Activated naive CD4-positive, alpha-beta T cell treated with anti-CD3 and anti-CD28 coated beads, Interleukin-2, amount 50 U/mL, for 24 hours (primary cell): ENCODE measurements around the gene LRP1.

Experiments used
- H3K27ac Mint-ChIP-seq: one replicate; pipeline ENCODE4 v1.8.0; 2021; ENCODE audit warnings: mild to moderate bottlenecking, mixed read lengths
- H3K27me3 Mint-ChIP-seq: one replicate; pipeline ENCODE4 v1.8.0; 2021; ENCODE audit warnings: mixed read lengths
- H3K36me3 Mint-ChIP-seq: one replicate; pipeline ENCODE4 v1.8.0; 2021; ENCODE audit warnings: mixed read lengths
- H3K4me1 Mint-ChIP-seq: one replicate; pipeline ENCODE4 v1.8.0; 2021; ENCODE audit warnings: mixed read lengths
- H3K4me3 Mint-ChIP-seq: one replicate; pipeline ENCODE4 v1.8.0; 2021; ENCODE audit warnings: mild to moderate bottlenecking, mixed read lengths
- H3K9me3 Mint-ChIP-seq: one replicate; pipeline ENCODE4 v1.8.0; 2021; ENCODE audit warnings: mixed read lengths

LRP1 gene

DNA sequence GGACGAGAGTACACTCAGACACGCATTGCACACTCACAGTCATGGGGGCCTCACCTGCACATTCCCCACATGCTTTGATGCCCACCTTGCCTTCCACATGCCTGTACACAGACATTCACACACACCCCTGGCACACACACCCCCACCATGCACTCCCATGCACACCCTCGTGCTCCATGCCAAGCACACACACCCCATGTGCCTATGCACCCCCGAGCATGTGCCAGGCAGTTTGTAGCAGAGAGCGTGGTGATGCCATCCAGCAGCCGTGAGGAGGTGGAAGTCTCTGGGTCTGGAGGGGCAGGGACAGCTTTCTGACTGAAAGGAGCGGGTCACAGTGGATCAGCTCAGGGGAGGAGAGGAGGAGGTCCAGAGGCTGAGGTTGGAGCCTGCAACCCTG is 77.6 kb downstream of the LRP1 start:
- no peaks in the 10 kb centered on the region for H3K4me1 Mint-ChIP-seq
- no peak overlapping the region for H3K4me3 Mint-ChIP-seq
- peaks cover 1% of the 10 kb centered on the region for H3K36me3 Mint-ChIP-seq
- H3K27me3 Mint-ChIP-seq, result no peaks in the 10 kb centered on the region
- no peak overlapping the region for H3K27ac Mint-ChIP-seq
- no peaks in the 10 kb centered on the region for H3K9me3 Mint-ChIP-seq

DNA sequence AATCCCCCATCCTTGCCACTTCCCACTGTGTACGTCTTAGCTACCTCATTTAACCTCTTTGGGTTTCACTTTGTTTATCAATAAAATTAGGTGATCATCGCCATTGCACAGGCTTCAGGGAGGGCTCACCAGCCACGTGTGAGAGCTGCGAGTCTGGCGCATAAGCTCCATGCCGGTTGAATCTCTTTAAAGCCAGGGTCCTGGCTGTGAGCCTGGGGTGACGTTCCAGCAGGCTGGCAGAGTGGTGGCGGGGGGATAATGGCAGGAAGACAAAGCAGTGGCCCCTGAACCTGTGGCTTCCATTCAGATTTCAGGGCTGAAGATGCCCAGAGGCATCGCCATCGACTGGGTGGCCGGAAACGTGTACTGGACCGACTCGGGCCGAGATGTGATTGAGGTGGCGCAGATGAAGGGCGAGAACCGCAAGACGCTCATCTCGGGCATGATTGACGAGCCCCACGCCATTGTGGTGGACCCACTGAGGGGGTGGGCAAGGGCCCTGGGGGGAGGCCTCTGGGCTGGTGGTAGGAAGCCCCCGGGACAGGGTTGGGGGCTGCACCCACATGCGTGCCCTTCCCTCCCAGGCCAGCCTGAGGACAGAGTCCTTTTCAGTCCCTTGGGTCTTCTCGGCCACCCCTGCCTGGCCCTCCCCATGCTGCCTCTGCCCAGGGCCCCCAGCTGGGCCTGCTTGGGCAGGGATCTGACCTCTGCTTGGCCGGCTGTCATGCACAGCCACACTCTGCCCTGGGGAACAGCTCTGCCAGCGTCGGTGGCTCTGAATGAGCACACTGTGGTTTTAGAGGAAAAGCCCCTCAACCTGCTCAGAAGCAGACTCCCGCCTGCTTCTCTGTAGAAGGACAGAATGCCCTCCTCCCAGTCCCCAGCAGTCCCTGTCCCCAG is 79.7 kb downstream of the LRP1 start:
- Mint-ChIP-seq H3K4me1 (no peaks in the 10 kb centered on the region), H3K27me3 (no peaks in the 10 kb centered on the region), H3K4me3 (no peak overlapping the region), H3K9me3 (no peaks in the 10 kb centered on the region), H3K27ac (no peak overlapping the region), H3K36me3 (peaks cover 1% of the 10 kb centered on the region)

DNA sequence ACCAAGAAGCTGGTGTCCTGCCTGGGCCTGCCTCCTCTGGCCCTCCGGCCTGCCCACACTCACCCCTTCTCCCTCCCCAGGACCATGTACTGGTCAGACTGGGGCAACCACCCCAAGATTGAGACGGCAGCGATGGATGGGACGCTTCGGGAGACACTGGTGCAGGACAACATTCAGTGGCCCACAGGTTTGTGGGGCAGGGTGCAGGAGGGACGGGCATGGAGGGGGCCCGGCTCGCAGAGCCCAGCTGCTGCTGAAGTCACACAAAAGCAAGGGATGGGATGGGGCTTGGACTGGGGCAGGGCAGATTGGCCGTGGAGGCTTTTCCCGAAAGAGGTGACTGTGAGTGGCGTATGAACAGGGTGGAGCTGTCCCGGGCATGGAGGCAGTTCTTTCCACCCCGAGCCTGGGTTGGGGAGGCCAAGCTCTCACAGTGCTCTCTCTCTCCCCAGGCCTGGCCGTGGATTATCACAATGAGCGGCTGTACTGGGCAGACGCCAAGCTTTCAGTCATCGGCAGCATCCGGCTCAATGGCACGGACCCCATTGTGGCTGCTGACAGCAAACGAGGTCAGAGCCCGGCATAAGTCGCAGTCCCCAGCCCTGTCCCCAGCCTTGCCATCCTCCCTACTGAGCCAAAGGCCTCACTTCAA is 80.5 kb downstream of the LRP1 start:
- peaks cover 6% of the 10 kb centered on the region for H3K4me1 Mint-ChIP-seq

DNA sequence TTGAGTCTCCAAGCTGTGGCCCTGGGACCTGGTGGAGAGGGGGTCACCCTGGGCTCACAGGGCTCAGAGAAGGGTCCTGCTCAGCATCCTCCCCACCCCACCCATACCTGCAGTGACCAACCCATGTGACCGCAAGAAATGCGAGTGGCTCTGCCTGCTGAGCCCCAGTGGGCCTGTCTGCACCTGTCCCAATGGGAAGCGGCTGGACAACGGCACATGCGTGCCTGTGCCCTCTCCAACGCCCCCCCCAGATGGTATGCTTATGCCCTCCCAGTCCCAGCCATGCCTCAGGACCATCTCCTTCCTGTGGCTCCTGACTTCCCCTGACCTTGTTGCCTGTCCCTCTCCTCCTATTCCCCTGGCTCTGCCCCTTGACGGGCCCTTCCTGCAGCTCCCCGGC is 81.6 kb downstream of the LRP1 start:
- no peak overlapping the region for H3K4me3 Mint-ChIP-seq
- peaks cover 11% of the 10 kb centered on the region for H3K27me3 Mint-ChIP-seq
- H3K27ac Mint-ChIP-seq, result no peak overlapping the region
- H3K9me3 Mint-ChIP-seq, result no peaks in the 10 kb centered on the region
- H3K4me1 Mint-ChIP-seq, result peaks cover 17% of the 10 kb centered on the region
- no peaks in the 10 kb centered on the region for H3K36me3 Mint-ChIP-seq

More for the DNA sequence above, 80.5 kb downstream of the LRP1 start:
- Mint-ChIP-seq H3K27ac (no peak overlapping the region), H3K9me3 (no peaks in the 10 kb centered on the region), H3K4me3 (no peak overlapping the region), H3K27me3 (peaks cover 2% of the 10 kb centered on the region), H3K36me3 (no peaks in the 10 kb centered on the region)

DNA sequence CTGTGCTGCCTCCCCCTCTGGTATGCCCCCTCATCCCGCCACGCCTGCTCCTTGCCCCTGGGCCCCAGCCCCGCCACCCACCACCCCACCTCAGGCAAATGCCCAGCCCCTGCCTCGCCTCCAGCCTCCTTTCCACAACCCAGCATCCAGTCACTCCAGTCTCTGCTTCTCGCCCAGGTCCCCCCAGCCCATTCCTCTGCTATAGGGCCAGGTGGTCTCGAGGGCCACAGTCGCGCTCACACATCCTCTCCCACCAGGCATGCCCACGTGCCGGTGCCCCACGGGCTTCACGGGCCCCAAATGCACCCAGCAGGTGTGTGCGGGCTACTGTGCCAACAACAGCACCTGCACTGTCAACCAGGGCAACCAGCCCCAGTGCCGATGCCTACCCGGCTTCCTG is 82.2 kb downstream of the LRP1 start:
- Mint-ChIP-seq H3K27me3 (peaks cover 14% of the 10 kb centered on the region), H3K36me3 (no peaks in the 10 kb centered on the region), H3K9me3 (no peaks in the 10 kb centered on the region), H3K27ac (no peak overlapping the region), H3K4me3 (no peak overlapping the region), H3K4me1 (peaks cover 21% of the 10 kb centered on the region)

DNA sequence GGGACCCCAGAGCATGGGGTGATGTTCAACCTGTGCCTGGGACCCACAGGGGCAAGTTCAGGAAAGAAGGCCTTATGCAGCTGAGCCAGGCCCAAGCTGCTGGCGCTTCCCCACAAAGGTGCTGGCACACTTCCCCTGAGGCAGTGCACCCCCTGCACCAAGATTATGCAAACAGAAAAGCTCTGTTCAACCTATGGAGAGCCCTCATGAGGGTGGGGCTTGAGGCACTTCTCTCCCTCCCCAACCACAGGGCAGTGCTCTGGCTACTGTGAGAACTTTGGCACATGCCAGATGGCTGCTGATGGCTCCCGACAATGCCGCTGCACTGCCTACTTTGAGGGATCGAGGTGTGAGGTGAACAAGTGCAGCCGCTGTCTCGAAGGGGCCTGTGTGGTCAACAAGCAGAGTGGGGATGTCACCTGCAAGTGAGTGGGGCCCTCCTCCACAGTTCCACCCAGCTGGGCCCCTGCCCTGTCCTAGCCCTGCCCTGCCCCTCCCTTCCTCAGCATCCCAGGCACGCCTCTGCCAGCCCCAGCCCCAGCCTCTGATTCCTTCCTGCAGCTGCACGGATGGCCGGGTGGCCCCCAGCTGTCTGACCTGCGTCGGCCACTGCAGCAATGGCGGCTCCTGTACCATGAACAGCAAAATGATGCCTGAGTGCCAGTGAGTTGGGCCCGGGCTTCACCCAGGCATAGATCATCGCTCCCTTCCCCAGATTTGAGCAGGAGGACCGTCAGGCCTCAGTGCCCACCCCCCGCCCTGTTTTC is 82.8 kb downstream of the LRP1 start:
- Mint-ChIP-seq H3K27me3 (peaks cover 19% of the 10 kb centered on the region), H3K36me3 (no peaks in the 10 kb centered on the region), H3K4me1 (peaks cover 27% of the 10 kb centered on the region), H3K27ac (no peak overlapping the region), H3K9me3 (no peaks in the 10 kb centered on the region), H3K4me3 (no peak overlapping the region)

DNA sequence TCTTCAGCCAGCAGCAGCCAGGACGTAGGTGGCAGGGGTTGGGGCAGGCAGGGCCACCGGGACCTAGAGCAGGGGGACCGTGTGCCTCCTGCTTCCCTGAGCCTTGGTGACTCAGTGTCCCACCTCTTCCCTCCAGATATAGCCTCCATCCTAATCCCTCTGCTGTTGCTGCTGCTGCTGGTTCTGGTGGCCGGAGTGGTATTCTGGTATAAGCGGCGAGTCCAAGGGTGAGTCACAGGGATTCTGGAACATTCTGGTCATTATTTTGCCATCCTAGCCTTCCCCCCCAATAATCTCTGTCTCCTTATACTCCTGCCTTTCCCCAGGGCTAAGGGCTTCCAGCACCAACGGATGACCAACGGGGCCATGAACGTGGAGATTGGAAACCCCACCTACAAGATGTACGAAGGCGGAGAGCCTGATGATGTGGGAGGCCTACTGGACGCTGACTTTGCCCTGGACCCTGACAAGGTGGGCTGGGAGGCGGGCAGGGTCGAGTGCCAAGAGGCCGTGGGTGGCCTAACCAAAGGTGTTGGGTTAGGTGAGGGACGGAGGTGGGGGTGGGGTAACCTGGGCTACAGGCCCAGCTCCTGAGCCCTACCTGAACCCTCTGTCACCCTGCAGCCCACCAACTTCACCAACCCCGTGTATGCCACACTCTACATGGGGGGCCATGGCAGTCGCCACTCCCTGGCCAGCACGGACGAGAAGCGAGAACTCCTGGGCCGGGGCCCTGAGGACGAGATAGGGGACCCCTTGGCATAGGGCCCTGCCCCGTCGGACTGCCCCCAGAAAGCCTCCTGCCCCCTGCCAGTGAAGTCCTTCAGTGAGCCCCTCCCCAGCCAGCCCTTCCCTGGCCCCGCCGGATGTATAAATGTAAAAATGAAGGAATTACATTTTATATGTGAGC is 83.8 kb downstream of the LRP1 start:
- Mint-ChIP-seq H3K4me1 (peaks cover 27% of the 10 kb centered on the region), H3K9me3 (no peaks in the 10 kb centered on the region), H3K27ac (no peak overlapping the region), H3K27me3 (peaks cover 19% of the 10 kb centered on the region), H3K4me3 (no peak overlapping the region), H3K36me3 (no peaks in the 10 kb centered on the region)

DNA sequence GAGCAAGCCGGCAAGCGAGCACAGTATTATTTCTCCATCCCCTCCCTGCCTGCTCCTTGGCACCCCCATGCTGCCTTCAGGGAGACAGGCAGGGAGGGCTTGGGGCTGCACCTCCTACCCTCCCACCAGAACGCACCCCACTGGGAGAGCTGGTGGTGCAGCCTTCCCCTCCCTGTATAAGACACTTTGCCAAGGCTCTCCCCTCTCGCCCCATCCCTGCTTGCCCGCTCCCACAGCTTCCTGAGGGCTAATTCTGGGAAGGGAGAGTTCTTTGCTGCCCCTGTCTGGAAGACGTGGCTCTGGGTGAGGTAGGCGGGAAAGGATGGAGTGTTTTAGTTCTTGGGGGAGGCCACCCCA is 84.4 kb downstream of the LRP1 start:
- H3K4me1 Mint-ChIP-seq, result peaks cover 33% of the 10 kb centered on the region
- H3K27ac Mint-ChIP-seq, result no peak overlapping the region
- H3K27me3 Mint-ChIP-seq, result peaks cover 25% of the 10 kb centered on the region
- H3K36me3 Mint-ChIP-seq, result no peaks in the 10 kb centered on the region
- no peaks in the 10 kb centered on the region for H3K9me3 Mint-ChIP-seq
- H3K4me3 Mint-ChIP-seq, result no peak overlapping the region

DNA sequence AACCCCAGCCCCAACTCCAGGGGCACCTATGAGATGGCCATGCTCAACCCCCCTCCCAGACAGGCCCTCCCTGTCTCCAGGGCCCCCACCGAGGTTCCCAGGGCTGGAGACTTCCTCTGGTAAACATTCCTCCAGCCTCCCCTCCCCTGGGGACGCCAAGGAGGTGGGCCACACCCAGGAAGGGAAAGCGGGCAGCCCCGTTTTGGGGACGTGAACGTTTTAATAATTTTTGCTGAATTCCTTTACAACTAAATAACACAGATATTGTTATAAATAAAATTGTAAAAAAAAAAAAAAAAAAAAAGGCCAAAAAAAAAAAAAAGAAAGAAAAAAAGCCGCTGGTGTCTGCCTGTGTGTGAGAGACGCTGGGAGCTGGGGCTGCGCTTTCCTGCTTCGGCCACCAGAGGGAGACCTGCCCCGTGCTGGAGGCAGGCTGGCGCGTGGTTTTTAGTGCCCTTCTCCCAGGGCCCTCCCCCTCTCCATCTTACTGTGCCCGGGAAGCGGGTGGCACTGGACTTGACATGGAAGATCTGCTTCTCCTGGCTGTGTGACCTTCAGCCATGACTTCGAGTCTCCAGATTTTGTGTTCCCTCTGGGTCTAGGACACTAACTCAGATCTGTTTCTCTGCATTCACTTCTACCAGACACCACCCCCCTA is 84.9 kb downstream of the LRP1 start:
- H3K9me3 Mint-ChIP-seq, result no peaks in the 10 kb centered on the region
- no peak overlapping the region for H3K27ac Mint-ChIP-seq
- peaks cover 29% of the 10 kb centered on the region for H3K27me3 Mint-ChIP-seq
- H3K36me3 Mint-ChIP-seq, result no peaks in the 10 kb centered on the region
- peaks cover 33% of the 10 kb centered on the region for H3K4me1 Mint-ChIP-seq
- H3K4me3 Mint-ChIP-seq, result no peak overlapping the region

DNA sequence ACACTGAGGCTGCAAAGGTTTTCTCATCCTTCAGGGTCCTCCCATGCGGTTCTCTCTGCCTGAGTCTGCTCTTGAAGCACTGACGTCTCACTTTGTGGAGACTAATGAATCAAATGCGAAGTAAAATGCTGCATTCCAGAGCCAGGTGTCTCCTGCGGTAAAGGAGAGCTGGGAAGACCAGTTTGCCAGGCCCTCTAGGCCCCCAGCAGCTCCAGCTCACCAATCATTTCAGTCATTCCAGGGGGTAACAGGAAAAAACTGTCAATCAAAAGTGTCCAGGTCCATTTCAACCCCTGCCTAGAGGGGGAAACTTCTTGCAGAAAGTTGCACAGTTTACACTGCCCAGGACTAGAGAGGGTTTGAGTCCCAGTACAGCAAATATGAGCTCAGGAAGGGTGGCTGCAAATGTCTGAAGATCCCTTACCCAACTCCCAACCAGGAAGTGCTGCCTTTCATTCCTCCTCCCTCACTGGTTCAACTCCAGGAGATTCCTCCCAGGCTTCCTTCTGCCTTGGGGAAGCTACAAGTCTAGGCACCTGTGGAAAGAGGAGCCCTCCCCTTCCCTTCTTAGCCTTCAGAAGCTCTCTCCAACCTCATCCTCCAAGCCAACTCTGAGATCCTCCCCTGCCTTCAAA is 85.6 kb downstream of the LRP1 start:
- peaks cover 36% of the 10 kb centered on the region for H3K27me3 Mint-ChIP-seq
- peak overlapping the region; percentile 60 for H3K27ac Mint-ChIP-seq
- H3K36me3 Mint-ChIP-seq, result no peaks in the 10 kb centered on the region
- H3K9me3 Mint-ChIP-seq, result no peaks in the 10 kb centered on the region
- peaks cover 38% of the 10 kb centered on the region for H3K4me1 Mint-ChIP-seq
- no peak overlapping the region for H3K4me3 Mint-ChIP-seq

DNA sequence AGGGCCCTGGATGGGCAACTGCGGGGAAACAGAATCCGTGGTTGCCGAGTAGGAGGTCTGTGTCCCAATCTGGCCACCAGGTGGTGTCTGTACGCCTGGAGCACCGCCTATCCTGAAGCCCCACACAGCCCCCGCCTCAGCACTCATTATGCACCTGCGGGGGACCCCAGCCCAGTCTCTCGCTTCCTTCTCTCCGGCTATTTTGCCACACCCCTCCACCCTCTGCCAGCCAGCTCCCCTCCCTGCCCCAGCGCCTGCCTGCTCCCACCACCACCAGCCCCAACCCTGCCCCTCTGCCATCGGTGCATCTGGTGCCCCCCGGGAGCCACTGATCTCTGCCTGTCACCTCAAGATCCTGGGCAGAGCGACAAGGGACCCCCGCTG is 86.1 kb downstream of the LRP1 start:
- H3K36me3 Mint-ChIP-seq, result no peaks in the 10 kb centered on the region
- peaks cover 40% of the 10 kb centered on the region for H3K4me1 Mint-ChIP-seq
- no peak overlapping the region for H3K4me3 Mint-ChIP-seq
- H3K9me3 Mint-ChIP-seq, result no peaks in the 10 kb centered on the region
- H3K27ac Mint-ChIP-seq, result peak overlapping the region; percentile 60
- H3K27me3 Mint-ChIP-seq, result peaks cover 41% of the 10 kb centered on the region

DNA sequence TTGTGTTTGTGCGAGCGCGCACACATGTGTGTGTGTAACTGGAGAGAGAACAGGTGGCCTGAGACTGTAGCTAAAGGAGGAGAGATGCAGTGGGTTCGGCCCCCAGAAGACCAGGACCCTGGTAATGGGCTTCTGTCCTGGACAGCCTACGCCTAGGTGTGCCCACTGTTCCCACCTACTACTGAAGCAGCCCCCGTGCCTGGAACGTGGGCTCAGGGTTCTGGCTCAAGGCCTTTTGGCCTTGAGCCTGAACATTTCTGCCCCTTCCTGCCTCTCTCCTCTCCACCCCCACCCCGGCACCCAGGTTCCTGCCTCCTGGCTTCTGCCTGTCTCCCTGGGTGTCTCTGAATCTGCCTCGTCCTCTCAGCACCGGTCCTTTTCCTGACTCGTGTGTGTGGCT is 86.8 kb downstream of the LRP1 start:
- Mint-ChIP-seq H3K27ac (no peak overlapping the region), H3K36me3 (no peaks in the 10 kb centered on the region), H3K4me3 (peak overlapping the region; percentile 42), H3K9me3 (no peaks in the 10 kb centered on the region), H3K27me3 (peaks cover 46% of the 10 kb centered on the region), H3K4me1 (peaks cover 44% of the 10 kb centered on the region)

DNA sequence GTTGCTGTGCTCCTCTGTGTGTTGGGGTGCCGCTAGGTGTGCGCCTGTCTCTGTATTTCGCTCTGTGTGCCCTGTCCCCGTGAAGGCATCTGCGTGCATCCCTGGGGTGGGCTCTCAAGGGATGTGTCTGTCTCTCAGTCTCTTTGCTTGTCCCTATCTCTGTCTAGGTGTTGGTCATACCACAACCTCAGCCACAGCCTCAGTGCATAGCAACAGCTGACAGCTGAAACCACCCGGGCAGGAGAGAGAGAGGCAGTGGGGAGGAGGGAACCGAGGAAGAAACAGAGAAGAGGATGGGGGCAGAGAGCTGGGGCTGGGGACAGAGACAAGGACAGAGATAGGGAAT is 87.4 kb downstream of the LRP1 start:
- Mint-ChIP-seq H3K4me1 (peaks cover 46% of the 10 kb centered on the region), H3K4me3 (peak overlapping the region; percentile 42), H3K36me3 (no peaks in the 10 kb centered on the region), H3K27me3 (peaks cover 49% of the 10 kb centered on the region), H3K27ac (peak overlapping the region; percentile 12), H3K9me3 (no peaks in the 10 kb centered on the region)
